Ishikawa (cell line): ENCODE measurements around the gene NUDCD3.

Experiments
- CEBPB ChIP-seq: IDR thresholded peaks from 2 replicates; pipeline ENCODE4 v1.6.1; 2012
- CREB1 ChIP-seq: IDR thresholded peaks from 2 replicates; pipeline ENCODE4 v1.6.1; 2012; ENCODE audit warnings: low read depth
- EGR1 ChIP-seq: IDR thresholded peaks from 2 replicates; pipeline ENCODE4 v1.6.1; 2012
- EP300 ChIP-seq: IDR thresholded peaks from 2 replicates; pipeline ENCODE4 v1.6.1; 2012; ENCODE audit warnings: borderline replicate concordance
- FOXM1 ChIP-seq: IDR thresholded peaks from 2 replicates; pipeline ENCODE4 v1.6.1; 2012; ENCODE audit warnings: low read depth, borderline replicate concordance
- NFIC ChIP-seq: IDR thresholded peaks from 2 replicates; pipeline ENCODE4 v1.6.1; 2012
- RAD21 ChIP-seq: IDR thresholded peaks from 2 replicates; pipeline ENCODE4 v1.6.1; 2012; ENCODE audit warnings: low read depth
- TAF1 ChIP-seq: IDR thresholded peaks from 2 replicates; pipeline ENCODE4 v1.6.1; 2012; ENCODE audit warnings: low read depth, mild to moderate bottlenecking
- TCF12 ChIP-seq: IDR thresholded peaks from 2 replicates; pipeline ENCODE4 v1.6.1; 2012; ENCODE audit warnings: low read depth
- TEAD4 ChIP-seq: IDR thresholded peaks from 2 replicates; pipeline ENCODE4 v1.6.1; 2012
- YY1 ChIP-seq: IDR thresholded peaks from 2 replicates; pipeline ENCODE4 v1.6.1; 2012; ENCODE audit warnings: low read depth
- ZBTB7A ChIP-seq: IDR thresholded peaks from 2 replicates; pipeline ENCODE4 v1.6.1; 2012; ENCODE audit warnings: low read depth
- TF ChIP-seq, protein P1 (sequence below): IDR thresholded peaks from 2 replicates; pipeline ENCODE4 v1.6.1; 2012
- TF ChIP-seq, protein P2 (sequence below): IDR thresholded peaks from 2 replicates; pipeline ENCODE4 v1.6.1; 2012; ENCODE audit warnings: low read depth, mild to moderate bottlenecking
- TF ChIP-seq, protein P3 (sequence below): IDR thresholded peaks from 2 replicates; pipeline ENCODE4 v1.6.1; 2012

The NUDCD3 gene

DNA sequence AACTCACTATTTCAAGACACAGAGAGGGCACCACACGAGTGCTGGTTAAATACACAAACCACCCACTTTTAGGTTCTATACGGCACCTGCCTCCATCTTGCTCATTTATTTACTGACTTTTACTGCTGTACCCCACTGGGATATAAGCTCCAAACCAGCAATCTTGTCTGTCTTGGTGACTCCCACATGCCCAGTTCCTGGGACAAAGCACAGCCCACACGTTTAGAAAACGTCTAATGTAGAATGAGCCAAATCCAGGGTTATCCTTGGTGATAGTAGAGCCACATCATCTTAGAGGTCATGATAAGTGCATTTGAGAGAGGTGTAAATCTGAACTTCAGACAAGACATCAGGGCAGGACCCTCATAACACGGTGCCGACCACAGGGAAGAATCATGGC lies 73.5 kb downstream of the NUDCD3 start:
- TF ChIP-seq, protein P1, sequence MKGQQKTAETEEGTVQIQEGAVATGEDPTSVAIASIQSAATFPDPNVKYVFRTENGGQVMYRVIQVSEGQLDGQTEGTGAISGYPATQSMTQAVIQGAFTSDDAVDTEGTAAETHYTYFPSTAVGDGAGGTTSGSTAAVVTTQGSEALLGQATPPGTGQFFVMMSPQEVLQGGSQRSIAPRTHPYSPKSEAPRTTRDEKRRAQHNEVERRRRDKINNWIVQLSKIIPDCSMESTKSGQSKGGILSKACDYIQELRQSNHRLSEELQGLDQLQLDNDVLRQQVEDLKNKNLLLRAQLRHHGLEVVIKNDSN = no peak
- TF ChIP-seq EP300 (no peak), NFIC (no peak), TAF1 (no peak), TCF12 (no peak), FOXM1 (no peak), YY1 (no peak), TEAD4 (no peak), EGR1 (no peak), ZBTB7A (no peak), CEBPB (no peak), CREB1 (no peak)
- TF ChIP-seq, protein P2, sequence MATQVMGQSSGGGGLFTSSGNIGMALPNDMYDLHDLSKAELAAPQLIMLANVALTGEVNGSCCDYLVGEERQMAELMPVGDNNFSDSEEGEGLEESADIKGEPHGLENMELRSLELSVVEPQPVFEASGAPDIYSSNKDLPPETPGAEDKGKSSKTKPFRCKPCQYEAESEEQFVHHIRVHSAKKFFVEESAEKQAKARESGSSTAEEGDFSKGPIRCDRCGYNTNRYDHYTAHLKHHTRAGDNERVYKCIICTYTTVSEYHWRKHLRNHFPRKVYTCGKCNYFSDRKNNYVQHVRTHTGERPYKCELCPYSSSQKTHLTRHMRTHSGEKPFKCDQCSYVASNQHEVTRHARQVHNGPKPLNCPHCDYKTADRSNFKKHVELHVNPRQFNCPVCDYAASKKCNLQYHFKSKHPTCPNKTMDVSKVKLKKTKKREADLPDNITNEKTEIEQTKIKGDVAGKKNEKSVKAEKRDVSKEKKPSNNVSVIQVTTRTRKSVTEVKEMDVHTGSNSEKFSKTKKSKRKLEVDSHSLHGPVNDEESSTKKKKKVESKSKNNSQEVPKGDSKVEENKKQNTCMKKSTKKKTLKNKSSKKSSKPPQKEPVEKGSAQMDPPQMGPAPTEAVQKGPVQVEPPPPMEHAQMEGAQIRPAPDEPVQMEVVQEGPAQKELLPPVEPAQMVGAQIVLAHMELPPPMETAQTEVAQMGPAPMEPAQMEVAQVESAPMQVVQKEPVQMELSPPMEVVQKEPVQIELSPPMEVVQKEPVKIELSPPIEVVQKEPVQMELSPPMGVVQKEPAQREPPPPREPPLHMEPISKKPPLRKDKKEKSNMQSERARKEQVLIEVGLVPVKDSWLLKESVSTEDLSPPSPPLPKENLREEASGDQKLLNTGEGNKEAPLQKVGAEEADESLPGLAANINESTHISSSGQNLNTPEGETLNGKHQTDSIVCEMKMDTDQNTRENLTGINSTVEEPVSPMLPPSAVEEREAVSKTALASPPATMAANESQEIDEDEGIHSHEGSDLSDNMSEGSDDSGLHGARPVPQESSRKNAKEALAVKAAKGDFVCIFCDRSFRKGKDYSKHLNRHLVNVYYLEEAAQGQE = no peak
- TF ChIP-seq, protein P3, sequence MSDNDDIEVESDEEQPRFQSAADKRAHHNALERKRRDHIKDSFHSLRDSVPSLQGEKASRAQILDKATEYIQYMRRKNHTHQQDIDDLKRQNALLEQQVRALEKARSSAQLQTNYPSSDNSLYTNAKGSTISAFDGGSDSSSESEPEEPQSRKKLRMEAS = no peak

DNA sequence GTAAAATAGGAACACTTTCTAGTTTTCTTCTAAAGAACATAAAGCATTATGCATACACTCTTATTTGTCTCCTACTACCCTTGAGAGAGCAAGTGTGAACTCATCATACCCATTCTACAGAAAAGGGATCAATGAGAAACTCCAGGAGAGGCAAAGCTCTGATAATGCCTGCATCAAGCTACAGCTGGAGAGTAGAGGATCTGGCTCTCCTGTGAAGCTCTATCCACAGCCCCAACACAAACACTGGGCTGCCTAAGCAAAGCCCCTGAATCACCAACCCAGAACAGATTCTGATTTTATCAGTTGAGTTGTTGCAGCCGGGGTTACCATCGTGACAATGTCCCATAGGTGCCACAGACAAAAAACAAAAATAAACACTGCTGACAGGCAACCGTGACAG lies 74.9 kb downstream of the NUDCD3 start:
- TF ChIP-seq, protein P1 = no peak
- TF ChIP-seq, protein P3 = no peak
- TF ChIP-seq ZBTB7A (no peak), TEAD4 (no peak), EP300 (no peak), YY1 (no peak), TAF1 (no peak), CREB1 (no peak), TCF12 (no peak), CEBPB (no peak), RAD21 (no peak), EGR1 (no peak)
- TF ChIP-seq, protein P2 = no peak

DNA sequence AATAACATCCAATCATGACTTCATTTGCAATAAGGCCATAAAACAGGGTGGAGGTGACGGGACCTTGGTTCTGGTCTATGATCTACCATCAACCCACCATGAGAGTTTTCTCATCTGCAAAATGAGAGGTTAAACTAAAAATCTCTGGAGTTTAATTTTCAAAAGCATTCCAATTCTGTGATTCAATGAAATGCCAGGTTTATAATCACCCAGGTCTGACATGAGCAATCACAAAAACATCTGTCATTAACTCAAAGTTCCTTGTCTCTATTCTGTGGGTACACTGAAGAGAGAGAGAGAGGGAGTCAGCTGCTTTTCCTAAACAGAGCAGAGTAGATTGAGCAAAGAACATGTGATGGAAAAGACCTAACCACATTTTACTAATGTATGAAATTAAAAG lies 75.4 kb downstream of the NUDCD3 start:
- TF ChIP-seq ZBTB7A = no peak

DNA sequence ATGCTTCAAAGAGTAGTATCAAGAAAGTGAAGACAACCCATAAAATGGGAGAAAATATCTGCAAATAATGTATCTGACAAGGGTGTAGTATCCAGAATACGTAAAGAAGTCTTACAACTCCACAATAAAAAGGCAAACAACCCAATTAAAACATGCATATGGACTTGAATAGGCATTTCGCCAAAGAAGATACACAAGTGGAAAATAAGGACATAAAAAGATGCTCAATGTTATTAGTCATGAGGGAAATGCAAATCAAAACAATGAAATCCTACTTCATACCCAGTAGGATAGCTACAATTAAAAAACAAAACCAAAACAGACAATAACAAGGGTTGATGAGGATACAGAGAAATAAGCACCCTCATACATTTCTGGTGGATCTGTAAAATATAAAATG lies 79.2 kb downstream of the NUDCD3 start:
- TF ChIP-seq, protein P1 = no peak

DNA sequence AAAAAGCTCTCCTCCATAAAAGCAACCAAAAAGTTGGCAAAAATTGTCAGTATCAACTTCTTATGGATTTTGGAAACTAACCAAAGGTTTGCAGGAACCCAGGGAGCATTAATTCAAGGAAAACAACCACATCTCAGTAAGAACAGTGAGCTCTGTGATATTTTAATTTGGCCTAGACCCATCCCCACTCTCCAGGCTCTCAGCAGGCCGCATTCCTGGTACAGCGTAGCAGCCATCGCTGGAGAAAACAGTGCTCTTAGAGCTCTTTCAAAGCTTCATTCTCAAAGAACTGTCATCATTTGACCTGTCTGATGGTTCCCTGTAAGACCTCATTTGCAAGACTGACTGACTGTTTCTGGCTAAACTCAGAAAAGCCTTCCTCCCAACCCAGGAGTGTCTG lies 81.9 kb downstream of the NUDCD3 start:
- TF ChIP-seq NFIC = no peak
- no peak for TF ChIP-seq CEBPB
- TF ChIP-seq TAF1 = no peak
- TF ChIP-seq EGR1 = no peak
- TF ChIP-seq, protein P1 = no peak

DNA sequence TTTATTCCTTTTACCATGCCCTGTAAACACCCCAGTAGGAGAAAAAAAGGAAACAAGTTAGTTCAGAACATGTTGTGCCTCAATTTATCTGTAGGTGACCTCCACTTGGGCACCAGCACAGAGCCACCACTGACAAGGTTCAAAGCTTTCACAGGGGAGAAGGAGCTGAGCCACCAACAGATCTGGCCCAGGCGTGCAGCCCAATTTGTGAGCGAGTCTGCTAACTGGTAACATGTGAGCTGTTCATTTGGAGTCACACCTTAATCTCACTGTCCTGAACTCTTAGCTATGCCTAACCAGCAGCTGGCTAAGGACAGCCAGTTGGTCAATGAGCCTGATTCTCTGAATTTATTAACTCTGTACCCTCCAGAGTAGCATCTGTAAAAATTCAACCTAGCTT lies 86.7 kb downstream of the NUDCD3 start:
- TF ChIP-seq ZBTB7A = no peak
- no peak for TF ChIP-seq NFIC
- TF ChIP-seq, protein P1 = no peak
